CD4-positive, alpha-beta T cell treated with Interferon alpha-2 for 1 hour (primary cell): ENCODE data around the gene ZNF565.
"Not testable (repeated sequence)": the region's sequence is repeated elsewhere in the genome, so short reads cannot be mapped to it uniquely, and the experiment has no call there.

Experiments used
- DNase-seq, 2 donors: peaks; one replicate each; pipeline ENCODE4 v3.0.0-alpha.2; 2020 to 2022

ZNF565 gene

DNA sequence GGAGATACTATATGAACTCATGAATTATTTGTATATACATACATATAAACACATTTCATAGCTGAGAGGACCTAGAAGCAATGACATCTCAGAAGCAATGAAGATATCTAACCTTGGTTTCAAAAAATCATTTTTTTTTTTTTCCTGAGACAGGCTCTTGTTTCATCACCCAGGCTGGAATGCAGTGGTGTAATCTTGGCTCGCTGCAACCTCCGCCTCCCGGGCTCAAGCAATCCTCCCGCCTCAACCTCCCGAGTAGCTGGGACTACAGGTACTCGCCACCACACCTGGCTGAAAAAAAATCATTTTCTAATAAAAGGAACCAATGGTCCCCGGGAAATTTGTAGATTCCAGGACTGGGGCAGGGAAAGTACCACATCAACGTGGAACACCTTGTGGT is 4.0 kb downstream of the ZNF565 start:
- DNase-seq = no peak

DNA sequence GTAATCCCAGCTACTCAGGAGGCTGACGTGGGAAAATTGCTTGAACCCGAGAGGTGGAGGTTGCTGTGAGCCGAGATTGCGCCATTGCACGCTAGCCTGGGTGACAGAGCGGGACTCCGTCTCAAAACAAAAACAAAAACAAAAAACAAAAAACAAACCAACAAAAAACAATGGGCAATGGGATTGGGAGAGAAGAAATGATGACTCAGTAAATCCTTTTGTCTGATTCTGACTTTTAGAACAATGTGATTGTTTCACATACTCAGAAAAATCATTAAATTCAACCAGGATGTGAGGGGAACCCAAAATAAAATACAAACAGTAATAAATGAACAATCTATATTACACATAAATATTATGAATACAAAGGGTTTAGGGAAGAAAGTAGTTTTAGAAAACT is 5.1 kb downstream of the ZNF565 start:
- no peak for DNase-seq

DNA sequence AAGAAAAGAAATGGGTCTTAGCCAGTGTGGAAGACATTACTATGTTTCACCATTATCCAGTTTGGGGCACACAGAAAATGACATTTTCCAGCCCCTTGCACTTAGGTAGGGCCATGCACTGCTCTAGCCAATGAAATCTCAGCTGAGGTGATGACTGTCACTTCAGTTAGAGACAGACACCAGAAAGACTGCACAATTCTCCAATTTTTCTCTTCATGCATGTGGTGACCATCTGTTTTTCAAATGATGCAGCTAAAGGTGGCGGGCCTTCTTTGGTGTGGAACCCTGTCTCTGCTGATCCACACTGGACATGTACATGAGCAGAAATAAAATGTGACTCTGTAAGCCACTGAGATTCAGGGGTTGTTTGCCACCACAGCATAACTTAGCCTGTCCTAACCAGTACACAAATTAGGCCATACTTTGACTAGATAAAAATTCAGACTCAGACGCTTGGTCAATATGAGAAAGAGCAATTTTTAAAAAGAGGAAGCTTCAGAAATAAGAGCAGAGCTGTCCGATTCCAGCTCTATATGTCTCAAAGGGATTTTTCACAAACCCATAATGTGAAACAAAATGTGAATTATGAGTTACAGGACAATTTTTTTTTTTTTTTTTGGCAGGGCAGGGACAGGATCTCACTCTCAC is 6.7 kb downstream of the ZNF565 start:
- DNase-seq = no peak

DNA sequence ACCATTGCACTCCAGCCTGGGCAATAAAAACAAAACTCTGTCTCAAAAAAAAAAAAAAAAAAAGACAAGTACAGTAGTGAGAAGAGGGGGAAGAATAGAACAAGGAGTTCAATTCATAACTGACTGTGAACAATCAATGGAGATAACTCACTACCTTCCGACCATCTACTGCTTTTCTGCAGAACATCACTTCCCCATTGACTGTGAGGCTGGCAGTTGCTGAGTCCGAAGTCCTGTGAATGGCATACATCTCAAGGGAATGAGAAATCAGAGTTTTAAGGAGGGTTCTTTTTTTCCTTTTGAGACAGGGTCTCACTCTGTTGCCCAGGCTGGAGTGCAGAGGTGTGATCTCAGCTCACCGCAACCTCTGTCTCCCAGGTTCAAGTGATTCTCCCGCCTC is 11.2 kb downstream of the ZNF565 start:
- DNase-seq = no peak

DNA sequence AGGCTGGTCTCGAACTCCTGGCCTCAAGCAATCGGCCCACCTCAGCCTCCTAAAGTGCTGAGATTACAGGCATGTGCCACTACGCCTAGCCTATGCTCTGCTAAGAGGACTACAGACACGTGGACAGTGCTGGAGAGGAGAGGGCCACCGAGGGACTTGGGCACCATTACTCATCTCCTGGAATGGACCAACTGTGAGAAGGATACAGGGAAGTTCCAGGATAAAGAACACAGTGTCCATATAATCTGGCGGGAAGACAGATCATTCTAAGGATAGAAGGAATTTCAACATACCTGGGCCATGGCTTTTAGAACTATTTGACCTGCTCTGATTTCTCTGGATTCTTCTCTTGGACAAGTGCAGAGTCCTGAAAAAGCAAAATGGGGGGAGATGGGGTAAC is 12.8 kb downstream of the ZNF565 start:
- DNase-seq = no peak

DNA sequence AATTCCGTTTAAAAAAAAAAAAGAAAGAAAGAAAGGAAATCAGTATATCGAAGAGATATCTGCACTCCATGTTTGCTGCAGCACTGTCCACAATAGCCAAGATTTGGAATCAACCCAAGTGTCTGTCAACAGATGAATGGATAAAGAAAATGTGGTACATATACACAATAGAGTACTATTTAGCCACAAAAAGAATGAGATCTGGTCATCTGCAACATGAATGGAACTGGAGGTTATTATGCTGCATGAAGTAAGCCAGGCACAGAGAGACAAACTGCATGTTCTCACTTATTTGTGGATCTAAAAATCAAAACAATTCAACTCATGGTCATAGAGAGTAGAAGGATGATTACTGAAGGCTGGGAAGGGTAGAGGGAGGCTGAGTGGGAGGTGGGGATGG is 16.3 kb downstream of the ZNF565 start:
- no peak for DNase-seq

DNA sequence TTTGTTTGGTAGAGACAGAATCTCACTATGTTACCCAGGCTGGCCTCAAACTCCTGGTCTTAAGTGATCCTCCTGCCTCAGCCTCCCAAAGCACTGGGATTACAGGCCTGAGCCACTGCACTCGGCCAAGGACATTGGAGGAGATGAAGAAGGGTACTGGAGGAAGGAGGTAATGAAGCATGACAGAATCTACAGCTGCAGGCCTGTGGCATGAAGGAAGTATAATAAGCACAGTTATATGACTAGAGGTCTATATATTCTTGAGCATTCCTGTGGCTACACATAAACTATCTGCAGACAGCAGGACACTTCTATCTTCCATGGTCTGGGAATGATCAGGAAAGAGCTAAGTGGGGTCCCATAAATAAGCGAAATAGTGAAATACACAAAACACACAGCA is 18.2 kb downstream of the ZNF565 start:
- no peak for DNase-seq

DNA sequence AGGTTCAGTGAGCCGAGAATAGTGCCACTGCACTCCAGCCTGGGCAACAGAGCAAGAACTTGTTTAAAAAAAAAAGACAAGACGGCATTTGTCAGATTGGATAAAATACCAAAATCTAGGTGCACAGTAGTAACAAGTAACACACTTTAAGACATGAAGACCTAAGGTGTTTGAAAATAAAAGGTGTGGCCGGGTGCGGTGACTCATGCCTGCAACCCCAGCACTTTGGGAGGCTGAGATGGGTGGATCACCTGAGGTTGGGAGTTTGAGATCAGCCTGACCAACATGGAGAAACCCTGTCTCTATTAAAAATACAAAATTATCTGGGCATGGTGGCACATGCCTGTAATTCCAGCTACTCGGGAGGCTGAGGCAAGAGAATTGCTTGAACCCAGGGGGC is 27.7 kb downstream of the ZNF565 start:
- DNase-seq = not testable (repeated sequence)

DNA sequence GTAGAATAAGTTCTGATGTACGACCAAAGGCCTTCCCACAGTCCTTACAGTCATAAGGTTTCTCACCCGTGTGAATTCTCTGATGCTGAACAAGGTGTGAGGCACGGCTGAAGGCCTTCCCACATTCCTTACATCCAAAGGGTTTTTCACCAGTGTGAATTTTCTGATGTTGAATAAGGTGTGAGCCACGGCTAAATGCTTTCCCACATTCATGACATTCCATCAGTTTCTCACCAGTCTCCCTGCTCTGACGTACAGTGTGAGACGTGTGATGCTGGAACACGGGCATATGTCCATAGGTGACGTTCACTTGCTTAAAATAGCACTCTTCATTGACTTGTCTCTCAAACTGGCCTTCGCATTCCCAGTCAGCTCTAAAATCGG is 31.2 kb downstream of the ZNF565 start:
- DNase-seq = no peak

DNA sequence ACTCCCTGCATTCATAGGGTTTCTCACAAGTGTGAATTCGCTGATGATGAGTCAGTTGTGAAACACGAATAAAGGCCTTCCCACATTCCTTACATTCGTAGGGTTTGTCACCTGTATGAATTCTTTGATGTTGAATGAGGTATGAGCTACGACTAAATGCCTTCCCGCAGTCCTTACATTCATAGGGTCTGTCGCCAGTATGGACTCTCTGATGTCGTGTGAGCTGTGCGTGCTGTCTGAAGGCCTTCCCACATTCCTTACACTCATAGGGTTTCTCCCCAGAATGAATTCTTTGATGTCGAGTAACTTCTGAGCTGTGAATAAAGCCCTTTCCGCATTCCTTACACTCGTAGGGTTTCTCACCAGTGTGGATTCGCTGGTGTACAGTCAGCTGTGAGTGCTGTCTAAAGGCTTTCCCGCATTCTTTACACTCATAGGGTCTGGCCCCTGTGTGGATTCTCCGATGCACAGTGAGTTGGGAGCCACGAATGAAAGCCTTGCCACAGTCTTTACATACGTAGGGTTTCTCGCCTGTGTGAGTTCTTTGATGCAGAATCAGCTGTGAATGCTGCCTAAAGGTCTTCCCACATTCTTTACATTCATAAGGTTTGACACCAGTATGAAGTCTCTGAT is 31.7 kb downstream of the ZNF565 start:
- DNase-seq = no peak

DNA sequence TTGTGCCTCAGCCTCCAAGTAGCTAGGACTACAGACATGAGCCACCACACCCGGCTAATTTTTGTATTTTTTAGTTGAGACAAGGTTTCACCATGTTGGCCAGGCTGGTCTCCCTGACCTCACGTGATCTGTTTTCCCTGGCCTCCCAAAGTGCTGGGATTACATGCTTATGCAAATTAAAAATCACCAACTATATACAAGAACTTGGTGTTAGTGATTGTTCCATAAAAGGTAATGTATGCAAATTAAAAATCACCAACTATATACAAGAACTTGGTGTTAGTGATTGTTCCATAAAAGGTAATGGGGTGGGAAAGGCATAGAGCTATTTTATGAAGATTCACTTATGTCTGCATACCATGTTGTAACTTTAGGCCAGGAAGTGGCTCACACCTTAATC is 35.4 kb downstream of the ZNF565 start:
- DNase-seq = not testable (repeated sequence)

DNA sequence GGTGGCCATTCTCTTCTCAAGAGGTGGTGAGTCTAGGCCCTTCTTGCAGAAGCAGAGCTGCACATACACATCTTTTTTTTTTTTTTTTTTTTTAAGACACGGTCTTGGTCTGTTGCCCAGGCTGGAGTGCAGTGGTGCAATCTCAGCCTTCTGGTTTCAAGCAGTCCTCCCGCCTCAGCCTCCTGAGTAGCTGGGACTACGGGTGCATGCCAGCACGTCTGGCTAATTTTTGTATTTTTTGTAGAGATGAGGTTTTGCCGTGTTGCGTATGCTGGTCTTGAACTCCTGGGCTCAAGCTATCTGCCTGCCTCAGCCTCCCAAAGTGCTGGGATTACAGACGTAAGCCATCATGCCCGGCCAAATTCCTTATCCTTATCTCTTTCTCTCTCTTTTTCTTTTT is 40.6 kb downstream of the ZNF565 start:
- not testable (repeated sequence) for DNase-seq

DNA sequence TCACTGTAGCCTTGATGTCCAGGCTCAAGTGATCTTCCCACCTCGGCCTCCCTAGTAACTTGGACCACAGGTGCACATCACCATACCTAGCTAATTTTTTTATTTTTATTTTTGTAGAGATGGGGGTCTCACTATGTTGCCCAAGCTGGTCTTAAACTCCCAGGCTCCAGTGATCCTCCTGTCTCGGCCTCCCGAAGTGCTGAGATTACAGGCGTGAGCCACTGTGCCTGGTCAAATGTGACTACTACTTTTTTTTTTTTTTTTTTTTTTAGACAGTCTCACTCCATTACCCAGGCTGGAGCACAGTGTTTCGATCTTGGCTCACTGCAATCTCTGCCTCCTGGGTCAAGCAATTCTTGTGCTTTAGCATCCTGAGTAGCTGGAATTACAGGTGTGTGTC is 41.6 kb downstream of the ZNF565 start:
- DNase-seq = no peak

DNA sequence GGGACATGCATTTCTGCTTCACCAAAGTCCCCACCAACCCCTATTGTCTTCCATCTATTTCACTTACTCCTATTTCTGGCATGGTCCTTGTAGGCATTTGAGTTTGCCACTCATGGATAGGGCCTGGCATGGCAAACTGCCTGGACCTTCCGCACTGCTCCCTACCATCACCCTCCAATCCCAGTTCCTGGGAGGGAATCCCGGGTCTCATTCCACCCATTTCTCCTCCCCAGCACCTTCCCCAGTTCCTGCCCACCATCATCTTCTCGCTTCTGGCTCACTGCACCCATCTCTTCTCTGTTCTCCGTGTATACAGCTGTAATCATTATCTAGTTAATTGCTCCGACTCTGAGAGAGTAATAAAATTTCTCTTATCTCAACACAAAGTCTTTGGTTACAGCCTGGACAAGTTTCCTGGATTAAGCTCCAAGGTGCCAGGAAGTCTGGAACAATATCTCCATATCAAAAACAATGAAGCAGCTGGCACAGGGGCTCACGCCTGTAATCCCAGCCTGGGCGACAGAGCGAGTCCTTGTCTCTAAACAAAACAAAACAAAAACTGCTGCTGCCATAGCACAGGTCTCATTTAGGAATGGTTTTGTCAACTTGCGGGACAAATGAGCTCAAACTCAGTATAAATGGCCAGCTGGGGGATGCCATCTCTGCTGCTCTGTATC is 45.2 kb downstream of the ZNF565 start:
- no peak for DNase-seq

DNA sequence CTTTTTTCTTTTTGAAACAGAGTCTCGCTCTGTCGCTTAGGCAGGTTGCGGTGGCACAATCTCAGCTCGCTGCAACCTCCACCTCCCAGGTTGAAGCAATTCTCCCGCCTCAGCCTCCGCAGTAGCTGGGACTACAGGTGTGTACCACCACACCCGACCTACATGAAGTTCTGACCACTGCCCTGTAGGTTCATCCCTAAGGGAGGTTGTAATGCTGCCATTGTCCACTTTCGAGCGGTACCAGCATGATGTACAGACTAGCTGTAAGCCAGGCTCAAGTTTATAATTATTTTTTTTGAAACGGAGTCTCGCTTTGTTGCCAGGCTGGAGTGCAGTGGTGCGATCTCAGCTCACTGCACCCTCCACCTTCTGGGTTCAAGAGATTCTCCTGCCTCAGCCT is 50.7 kb downstream of the ZNF565 start:
- DNase-seq = no peak

DNA sequence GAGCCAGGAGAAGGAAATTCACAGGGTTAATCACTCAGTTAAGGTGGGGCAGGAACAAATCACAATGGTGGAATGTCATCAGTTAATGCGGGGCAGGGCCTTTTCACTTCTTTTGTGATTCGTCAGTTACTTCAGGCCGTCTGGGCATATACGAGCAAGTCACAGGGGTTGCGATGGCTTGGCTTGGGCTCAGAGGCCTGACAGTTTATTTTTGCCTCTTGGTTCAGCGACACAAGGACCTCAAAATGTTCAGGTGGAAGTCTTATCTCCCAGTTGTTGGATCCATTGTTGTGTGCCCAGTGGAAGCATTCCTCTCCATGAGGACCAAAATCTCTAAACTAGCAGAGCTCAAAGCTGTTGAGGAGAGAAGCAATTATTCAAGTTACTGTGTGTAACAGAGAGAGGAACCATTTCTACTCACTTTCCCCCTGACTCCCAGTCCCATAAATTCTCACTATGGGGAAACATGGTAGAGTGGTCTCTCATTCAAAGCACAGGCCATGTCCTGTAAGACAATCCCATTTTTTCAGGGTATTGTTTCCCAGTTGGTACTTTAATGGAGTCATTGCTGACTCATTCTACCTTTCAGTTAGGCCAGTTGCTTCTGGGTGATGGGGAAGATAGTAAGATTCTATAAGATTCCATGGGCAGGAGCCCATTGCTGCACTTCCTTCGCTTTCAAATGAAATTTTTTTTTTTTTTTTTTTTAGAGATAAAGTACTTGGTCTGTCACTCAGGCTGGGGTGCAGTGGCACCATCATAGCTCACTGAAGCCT is 53.5 kb downstream of the ZNF565 start:
- no peak for DNase-seq

DNA sequence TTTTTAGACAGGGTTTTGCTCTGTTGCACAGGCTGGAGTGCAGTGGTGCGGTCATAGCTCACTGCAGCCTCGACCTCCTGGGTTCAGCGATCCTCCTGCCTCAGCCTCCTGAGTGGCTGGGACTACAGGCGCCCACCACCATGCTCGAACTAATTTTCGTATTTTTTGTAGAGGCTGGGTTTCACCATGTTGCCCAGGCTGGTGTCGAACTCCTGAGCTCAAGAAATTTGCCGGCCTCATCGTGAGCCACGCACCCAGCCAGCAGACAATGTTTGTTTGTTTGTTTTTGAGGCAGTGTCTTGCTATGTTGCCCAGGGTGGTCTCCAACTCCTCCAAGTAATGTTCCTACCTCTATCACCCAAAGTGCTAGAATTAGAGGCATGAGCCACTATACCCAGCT is 61.3 kb downstream of the ZNF565 start:
- no peak for DNase-seq

DNA sequence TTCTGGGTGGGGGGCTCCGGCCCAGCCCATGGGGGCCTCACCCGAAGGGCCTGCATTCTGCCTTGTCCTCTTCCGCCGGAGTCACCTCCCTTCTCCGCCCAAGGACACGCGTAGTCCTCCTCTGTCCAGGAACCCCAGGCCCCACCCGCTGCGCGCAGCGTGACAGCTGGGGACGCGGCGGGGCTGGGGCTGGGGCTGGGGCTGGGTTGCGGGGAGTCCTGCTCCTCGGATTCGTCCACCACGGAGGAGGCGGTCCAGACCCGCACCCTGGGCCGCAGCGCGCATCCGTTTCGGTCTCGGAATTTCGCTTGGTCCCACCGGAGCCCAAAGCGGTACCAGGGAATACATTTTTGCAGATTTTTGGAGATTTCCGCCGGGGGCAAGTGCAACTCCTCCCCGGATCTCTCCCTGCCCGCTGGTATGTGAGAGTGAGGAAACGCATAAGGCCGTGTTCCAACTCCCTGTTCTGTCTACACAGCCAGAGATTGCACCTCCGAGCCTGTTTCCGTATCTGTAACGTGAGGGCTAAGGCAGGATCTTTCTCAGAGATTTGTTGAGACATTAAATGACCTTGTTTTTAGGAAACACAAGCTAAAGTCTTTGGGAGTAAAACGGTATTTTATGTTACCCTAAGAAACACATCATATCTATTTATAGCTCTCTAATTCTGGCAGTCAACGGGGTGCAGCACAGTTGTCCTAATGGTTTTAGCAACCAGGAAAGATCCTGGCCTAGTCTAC is 61.9 kb downstream of the ZNF565 start, which contains the start of gene COX7A1:
Gene COX7A1 (minus strand): TSS at position 96 of the 740 bp plus-strand sequence. CDS start 40 bp downstream, at position 56.
- no peak for DNase-seq

DNA sequence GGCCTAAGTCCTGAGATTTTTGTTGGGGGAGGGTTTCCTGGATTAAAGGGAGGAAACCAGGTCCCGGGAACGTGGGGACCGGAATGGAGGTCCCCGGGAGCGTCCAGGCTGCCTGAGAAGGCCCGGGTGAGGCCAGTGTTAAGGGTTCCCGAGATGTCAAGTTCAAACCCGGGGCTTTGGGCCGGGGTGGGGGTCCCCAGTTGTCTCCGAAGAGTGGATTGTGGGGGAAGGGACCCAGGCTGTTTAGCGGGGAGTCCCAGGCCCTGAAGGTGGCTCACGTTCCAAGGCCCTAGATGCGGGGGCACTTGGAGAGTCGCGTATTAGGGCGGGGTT is 62.5 kb downstream of the ZNF565 start:
- no peak for DNase-seq

DNA sequence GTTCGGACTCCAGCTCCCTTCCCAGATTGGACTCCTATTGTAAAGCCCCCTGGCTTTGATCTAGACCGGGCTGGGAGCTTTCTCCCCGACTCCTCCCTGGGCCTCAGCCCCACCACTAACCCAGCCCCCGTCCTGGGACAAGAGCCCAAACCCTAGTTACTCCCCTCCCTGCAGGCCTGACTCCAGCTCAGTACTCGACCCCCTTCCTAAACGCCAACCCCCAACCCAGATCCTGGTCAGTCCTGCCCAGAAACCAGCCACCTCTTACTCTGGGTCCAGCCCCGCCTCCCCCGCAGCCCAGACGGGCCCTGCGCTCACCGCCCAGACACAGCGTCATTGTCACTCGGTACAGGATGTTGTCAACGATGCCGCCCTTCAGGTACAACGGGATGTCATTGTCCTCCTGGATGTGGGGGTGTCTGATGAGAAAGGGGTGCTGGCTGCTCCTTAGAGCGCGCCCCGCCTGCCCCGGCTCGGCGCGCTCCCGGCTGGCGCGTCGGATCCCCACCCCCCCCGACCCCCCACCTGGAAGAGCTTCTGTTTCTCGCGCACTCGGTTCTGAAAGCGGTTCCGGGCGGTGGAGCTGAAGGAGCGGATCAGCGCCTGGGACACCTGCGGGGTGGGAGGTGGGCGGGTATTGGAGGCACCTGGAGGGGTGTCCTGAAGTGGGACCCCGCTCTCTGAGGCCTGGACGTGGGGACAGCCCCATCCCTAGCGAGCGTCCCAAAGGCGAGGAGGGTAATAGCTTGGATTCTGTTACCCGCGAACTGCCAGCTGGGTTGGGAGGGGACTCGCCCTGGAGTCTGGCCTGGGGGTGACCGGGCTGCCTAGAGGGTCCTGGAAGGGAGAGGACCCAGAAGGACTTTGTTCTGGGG is 63.1 kb downstream of the ZNF565 start:
- DNase-seq = no peak

DNA sequence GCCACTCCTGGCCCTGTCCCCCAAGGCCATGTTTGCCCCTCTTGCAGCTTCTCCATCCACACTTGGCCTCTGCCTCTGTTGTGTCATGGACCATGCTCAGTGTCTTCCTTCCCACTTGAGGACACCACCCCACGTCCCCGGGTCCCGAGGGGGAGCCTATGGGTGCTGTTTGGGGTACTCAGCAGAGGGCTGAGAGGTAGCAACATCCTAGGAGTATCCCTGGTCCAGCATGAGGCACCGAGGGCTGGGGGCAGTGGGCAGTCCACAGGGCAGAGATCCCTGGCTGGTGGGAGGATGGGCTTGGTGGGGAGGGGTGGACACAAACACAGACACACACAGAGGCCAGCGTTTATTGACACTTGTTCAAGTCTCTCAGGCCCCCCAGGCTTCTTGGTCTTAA is 63.9 kb downstream of the ZNF565 start:
- DNase-seq = no peak
